DND-41 (cell line): Measurements from ENCODE around the gene DNASE2B.

Source experiments
- ATAC-seq: fragments of 200-7000 bp; cut with Tn5 transposase; 3 replicates; pipeline ENCODE4 v1.9.1; 2021; ENCODE audit warnings: low read depth; ENCODE audit not compliant: insufficient read depth
- DNase-seq: peaks from one replicate; pipeline ENCODE4 v3.0.0-alpha.2; 2020
- H2AFZ ChIP-seq: 2 replicates; pipeline ENCODE4 v1.6.0; 2012; ENCODE audit warnings: low read depth, low read length
- H3K27ac ChIP-seq: 2 replicates; pipeline ENCODE4 v1.5.1; 2012; ENCODE audit warnings: low read length, inconsistent platforms
- H3K27me3 ChIP-seq: fragments of 200-600 bp; sonication (generic); 2 replicates; pipeline ENCODE4 v1.6.0; 2012; ENCODE audit warnings: low read length, mild to moderate bottlenecking, inconsistent platforms; ENCODE audit not compliant: insufficient read depth, poor library complexity
- H3K36me3 ChIP-seq: 2 replicates; pipeline ENCODE4 v1.5.1; 2012; ENCODE audit warnings: low read length, inconsistent platforms; ENCODE audit not compliant: insufficient read depth
- H3K4me1 ChIP-seq: 2 replicates; pipeline ENCODE4 v1.5.1; 2012; ENCODE audit warnings: mild to moderate bottlenecking, low read length; ENCODE audit not compliant: insufficient read depth
- H3K4me2 ChIP-seq: 2 replicates; pipeline ENCODE4 v1.6.0; 2012; ENCODE audit warnings: mild to moderate bottlenecking, moderate library complexity, low read length, inconsistent platforms; ENCODE audit not compliant: insufficient read depth
- H3K4me3 ChIP-seq, 2 experiments: fragments of 200-600 bp in 1 of 2; shearing (Covaris generic) in 1 of 2; 2 replicates each; pipeline ENCODE4 v1.5.1; 2012 to 2016; ENCODE audit warnings: inconsistent platforms in 2 of 2, low read length in 2 of 2, mild to moderate bottlenecking in 2 of 2, low read depth in 1 of 2, moderate library complexity in 1 of 2
- H3K79me2 ChIP-seq: 2 replicates; pipeline ENCODE4 v1.6.0; 2012; ENCODE audit warnings: low read length, inconsistent platforms; ENCODE audit not compliant: insufficient read depth
- H3K9ac ChIP-seq: 2 replicates; pipeline ENCODE4 v1.6.0; 2012; ENCODE audit warnings: low read depth, mild to moderate bottlenecking, inconsistent platforms, low read length, moderate library complexity
- H3K9me3 ChIP-seq: 2 replicates; pipeline ENCODE4 v1.5.1; 2012; ENCODE audit warnings: low read length, moderate library complexity, mild to moderate bottlenecking, inconsistent platforms; ENCODE audit not compliant: insufficient read depth, severe bottlenecking
- H4K20me1 ChIP-seq: 2 replicates; pipeline ENCODE4 v1.6.0; 2012; ENCODE audit warnings: low read length; ENCODE audit not compliant: insufficient read depth
- EZH2 ChIP-seq: IDR thresholded peaks from 3 replicates; pipeline ENCODE4 v1.6.1; 2012; ENCODE audit warnings: borderline replicate concordance, low read depth, mild to moderate bottlenecking, moderate library complexity, low read length, inconsistent platforms; ENCODE audit not compliant: severe bottlenecking
- TF ChIP-seq, protein P1 (sequence below): IDR thresholded peaks from 2 replicates; pipeline ENCODE4 v1.5.1; 2012; ENCODE audit warnings: borderline replicate concordance, low read length, moderate library complexity, mild to moderate bottlenecking; ENCODE audit not compliant: poor library complexity, severe bottlenecking; ENCODE audit errors: extremely low read depth

Gene DNASE2B

DNA sequence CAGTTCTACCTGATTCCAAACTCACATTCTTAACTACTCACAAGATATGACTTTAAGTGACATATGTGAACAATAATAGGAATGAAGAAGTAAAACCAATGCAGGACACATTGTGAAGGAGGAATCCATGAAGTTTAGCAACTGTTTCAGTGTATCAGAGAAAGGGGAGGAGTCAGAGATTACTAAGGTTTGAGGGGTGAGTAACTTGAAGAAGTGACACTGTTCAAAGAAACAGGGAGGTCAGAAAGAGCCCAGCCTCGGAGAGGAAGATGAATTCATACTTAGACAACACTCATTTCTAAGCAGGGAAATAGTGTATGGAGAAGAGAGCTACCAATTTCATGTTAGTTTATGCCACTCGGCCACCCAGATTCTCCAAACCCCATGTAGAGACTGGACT lies 52.6 kb downstream of the DNASE2B start:
- no peak for ATAC-seq
- no peaks in the 10 kb centered on the region for H3K36me3 ChIP-seq

DNA sequence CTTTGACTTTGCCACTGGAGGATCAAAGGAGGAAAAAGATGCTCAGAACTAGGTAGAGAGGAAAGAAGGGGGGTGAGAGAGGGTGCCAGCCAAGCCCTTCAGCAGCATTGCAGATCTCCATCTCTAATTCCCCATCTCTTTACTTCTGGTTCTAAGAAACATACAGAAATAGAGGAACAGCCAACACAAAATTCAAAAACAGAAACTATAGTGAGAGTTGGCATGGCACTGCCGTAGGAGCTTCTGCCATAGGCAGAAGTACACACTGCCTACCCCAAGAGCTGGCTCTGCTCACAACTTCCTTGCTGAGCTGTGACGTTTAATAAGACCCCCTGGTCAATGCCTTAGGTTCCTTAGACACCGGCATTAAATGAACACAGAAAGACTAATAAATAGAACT lies 54.2 kb downstream of the DNASE2B start:
- no peak for ATAC-seq
- Histone ChIP-seq H2AFZ (no peak overlapping the region), H4K20me1 (no peaks in the 10 kb centered on the region), H3K27ac (no peak overlapping the region), H3K9me3 (no peaks in the 10 kb centered on the region), H3K27me3 (peaks cover 8% of the 10 kb centered on the region), H3K36me3 (no peaks in the 10 kb centered on the region), H3K4me2 (no peak overlapping the region), H3K9ac (no peak overlapping the region), H3K4me3 (no peak overlapping the region), H3K4me1 (no peaks in the 10 kb centered on the region), H3K79me2 (no peaks in the 10 kb centered on the region)
- TF ChIP-seq EZH2, result no peak
- no peak for DNase-seq

More for the DNA sequence above, 52.6 kb downstream of the DNASE2B start:
- Histone ChIP-seq H3K79me2 (no peaks in the 10 kb centered on the region), H3K27ac (no peak overlapping the region), H3K4me1 (no peaks in the 10 kb centered on the region), H3K4me2 (no peak overlapping the region), H3K9me3 (no peaks in the 10 kb centered on the region), H3K4me3 (no peak overlapping the region), H2AFZ (no peak overlapping the region), H4K20me1 (no peaks in the 10 kb centered on the region), H3K27me3 (peaks cover 4% of the 10 kb centered on the region), H3K9ac (no peak overlapping the region)
- TF ChIP-seq, protein P1, sequence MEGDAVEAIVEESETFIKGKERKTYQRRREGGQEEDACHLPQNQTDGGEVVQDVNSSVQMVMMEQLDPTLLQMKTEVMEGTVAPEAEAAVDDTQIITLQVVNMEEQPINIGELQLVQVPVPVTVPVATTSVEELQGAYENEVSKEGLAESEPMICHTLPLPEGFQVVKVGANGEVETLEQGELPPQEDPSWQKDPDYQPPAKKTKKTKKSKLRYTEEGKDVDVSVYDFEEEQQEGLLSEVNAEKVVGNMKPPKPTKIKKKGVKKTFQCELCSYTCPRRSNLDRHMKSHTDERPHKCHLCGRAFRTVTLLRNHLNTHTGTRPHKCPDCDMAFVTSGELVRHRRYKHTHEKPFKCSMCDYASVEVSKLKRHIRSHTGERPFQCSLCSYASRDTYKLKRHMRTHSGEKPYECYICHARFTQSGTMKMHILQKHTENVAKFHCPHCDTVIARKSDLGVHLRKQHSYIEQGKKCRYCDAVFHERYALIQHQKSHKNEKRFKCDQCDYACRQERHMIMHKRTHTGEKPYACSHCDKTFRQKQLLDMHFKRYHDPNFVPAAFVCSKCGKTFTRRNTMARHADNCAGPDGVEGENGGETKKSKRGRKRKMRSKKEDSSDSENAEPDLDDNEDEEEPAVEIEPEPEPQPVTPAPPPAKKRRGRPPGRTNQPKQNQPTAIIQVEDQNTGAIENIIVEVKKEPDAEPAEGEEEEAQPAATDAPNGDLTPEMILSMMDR, result no peak
- TF ChIP-seq EZH2, result no peak
- no peak for DNase-seq

DNA sequence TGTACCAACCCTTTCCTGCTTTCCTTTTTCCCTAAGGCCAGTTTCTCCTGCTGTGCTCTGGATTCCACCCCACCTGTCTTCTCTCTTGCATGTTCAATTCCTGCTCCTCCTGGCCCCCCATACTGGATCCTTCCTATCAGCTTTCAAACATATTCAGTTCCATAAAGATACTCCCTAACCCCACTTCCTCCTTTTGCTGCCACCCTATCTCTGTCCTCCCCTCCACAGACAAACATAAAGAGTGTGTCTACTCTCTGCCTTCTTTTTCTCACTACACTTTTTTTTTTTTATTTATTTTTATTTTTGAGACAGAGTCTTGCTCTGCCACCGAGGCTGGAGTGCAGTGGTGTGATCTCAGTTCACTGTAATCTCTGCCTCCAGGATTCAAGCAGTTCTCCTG lies 63.8 kb downstream of the DNASE2B start:
- no peak for DNase-seq
- Histone ChIP-seq H3K9ac (no peak overlapping the region), H3K36me3 (no peaks in the 10 kb centered on the region), H4K20me1 (no peaks in the 10 kb centered on the region), H3K27me3 (peaks cover 5% of the 10 kb centered on the region), H3K4me2 (no peak overlapping the region), H3K9me3 (no peaks in the 10 kb centered on the region), H3K79me2 (no peaks in the 10 kb centered on the region), H3K4me3 (no peak overlapping the region), H2AFZ (no peak overlapping the region), H3K27ac (no peak overlapping the region), H3K4me1 (no peaks in the 10 kb centered on the region)
- ATAC-seq, result no peak
- TF ChIP-seq, protein P1, result no peak
- TF ChIP-seq EZH2, result no peak
